Suprapubic skin (tissue), 4 donors: ENCODE data around the gene TMUB1. TPM values are rescaled to one million over a fixed set of nuclear protein-coding genes. Genes with fewer than 3 reads are reported as not detected.
A peak's percentile ranks its signal among the peaks of the same experiment; 100 is the strongest.

Experiments
- DNase-seq, 2 donors: peaks; one replicate each; pipeline ENCODE4 v3.0.0-alpha.2; 2019; ENCODE audit warnings: low spot score in 2 of 2
- H3K27ac ChIP-seq: fragments of 200-600 bp; sonication (generic); one replicate; pipeline ENCODE4 v1.5.1; 2019
- H3K27me3 ChIP-seq: fragments of 200-600 bp; sonication (generic); one replicate; pipeline ENCODE4 v1.5.1; 2019
- H3K36me3 ChIP-seq: fragments of 200-600 bp; sonication (generic); one replicate; pipeline ENCODE4 v1.5.1; 2019
- H3K4me1 ChIP-seq: fragments of 200-600 bp; sonication (generic); one replicate; pipeline ENCODE4 v1.5.1; 2019
- H3K4me3 ChIP-seq: fragments of 200-600 bp; sonication (generic); one replicate; pipeline ENCODE4 v1.5.1; 2019; ENCODE audit warnings: mild to moderate bottlenecking
- H3K9me3 ChIP-seq: fragments of 200-600 bp; sonication (generic); one replicate; pipeline ENCODE4 v1.5.1; 2019
- EP300 ChIP-seq: sonication (generic); formaldehyde crosslinking; IDR thresholded peaks from one replicate; pipeline ENCODE4 v1.6.1; 2017; ENCODE audit warnings: antibody characterized with exemption
- POLR2A ChIP-seq, 2 donors: fragments of 450-650 bp; IDR thresholded peaks; one replicate each; pipeline ENCODE4 v1.6.1; 2017; ENCODE audit warnings: antibody characterized with exemption in 2 of 2, mild to moderate bottlenecking in 2 of 2, moderate library complexity in 2 of 2
- POLR2AphosphoS5 ChIP-seq, 3 donors: sonication (generic); formaldehyde crosslinking; IDR thresholded peaks; one replicate each; pipeline ENCODE4 v1.6.1; 2017; ENCODE audit warnings: antibody characterized with exemption in 3 of 3
- WGBS: methylation state at CpG from one replicate; pipeline ENCODE4 v1.1.5; 2018; 5-methylcytosine and 5-hydroxymethylcytosine counted together
- total RNA-seq, 4 donors: library from RNA; depleted of rRNA; stranded (reverse); fragments of >200 nt; gene quantifications; one replicate each; pipeline ENCODE4 v1.1.0, GENCODE V29; 2016
- TF ChIP-seq, protein P1 (sequence below), 2 donors: fragments of 200-600 bp in 1 of 2; fragments of 450-650 bp in 1 of 2; sonication (generic) in 1 of 2; IDR thresholded peaks; one replicate each; pipeline ENCODE4 v1.5.1; 2016 to 2019; ENCODE audit warnings: antibody characterized with exemption in 2 of 2, mild to moderate bottlenecking in 1 of 2, moderate library complexity in 1 of 2

Gene TMUB1
- total RNA-seq, 4 donors from 2014 or later = 32.5 to 50.3 (median 45.7) TPM

DNA sequence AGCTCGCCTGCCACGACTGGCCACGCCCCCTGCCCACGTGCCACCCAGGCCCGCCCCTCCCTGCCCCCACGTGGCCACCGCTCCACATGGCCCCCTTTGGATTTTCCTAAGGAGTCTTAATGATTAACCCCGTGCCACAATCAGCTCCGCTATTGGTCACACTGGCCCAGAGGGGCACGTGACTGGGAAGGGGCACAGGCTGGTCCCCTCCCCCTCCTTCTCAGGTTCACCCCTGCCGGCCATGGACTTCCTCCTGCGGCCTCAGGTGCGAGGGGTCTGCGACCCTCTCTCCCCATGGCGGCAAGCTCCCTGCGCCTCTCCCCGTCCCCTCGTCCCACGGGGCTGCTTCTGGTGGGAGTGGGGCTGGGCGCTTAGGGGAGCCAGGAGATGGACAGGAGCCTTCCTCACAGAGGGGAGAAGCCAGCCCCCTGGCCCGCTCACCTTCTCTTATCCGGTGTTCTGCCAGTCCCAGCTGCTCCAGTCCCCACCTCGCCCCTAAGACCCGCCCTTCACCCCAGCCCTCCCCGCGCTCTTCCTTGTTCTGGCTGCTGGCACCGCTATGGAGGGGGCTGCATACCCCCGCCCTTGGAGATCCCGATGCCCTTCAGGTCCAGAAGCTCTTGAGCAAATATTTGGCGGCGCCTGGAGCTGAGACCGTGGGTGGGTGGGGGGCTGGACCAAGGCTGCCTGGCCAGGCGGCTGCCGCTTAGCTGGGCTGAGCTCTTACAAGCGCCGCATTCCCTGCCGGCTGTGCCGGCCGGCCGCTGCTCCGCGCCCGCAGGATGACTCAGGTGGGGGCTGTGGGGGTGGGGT lies 20.7 kb downstream of the TMUB1 start:
- H3K36me3 ChIP-seq = peaks cover 46% of the 10 kb centered on the region
- H3K27me3 ChIP-seq = no peaks in the 10 kb centered on the region
- TF ChIP-seq EP300 = no peak
- TF ChIP-seq POLR2A (IDR thresholded peaks at IDR 0.05) = no peak
- TF ChIP-seq POLR2AphosphoS5 (IDR thresholded peaks at IDR 0.05) = no peak
- TF ChIP-seq, protein P1, sequence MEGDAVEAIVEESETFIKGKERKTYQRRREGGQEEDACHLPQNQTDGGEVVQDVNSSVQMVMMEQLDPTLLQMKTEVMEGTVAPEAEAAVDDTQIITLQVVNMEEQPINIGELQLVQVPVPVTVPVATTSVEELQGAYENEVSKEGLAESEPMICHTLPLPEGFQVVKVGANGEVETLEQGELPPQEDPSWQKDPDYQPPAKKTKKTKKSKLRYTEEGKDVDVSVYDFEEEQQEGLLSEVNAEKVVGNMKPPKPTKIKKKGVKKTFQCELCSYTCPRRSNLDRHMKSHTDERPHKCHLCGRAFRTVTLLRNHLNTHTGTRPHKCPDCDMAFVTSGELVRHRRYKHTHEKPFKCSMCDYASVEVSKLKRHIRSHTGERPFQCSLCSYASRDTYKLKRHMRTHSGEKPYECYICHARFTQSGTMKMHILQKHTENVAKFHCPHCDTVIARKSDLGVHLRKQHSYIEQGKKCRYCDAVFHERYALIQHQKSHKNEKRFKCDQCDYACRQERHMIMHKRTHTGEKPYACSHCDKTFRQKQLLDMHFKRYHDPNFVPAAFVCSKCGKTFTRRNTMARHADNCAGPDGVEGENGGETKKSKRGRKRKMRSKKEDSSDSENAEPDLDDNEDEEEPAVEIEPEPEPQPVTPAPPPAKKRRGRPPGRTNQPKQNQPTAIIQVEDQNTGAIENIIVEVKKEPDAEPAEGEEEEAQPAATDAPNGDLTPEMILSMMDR (IDR thresholded peaks at IDR 0.05) = no peak
- H3K27ac ChIP-seq = peak overlapping the region; percentile 72
- 57% methylated on average over 29 of the region's 43 CpGs for WGBS
- peaks cover 53% of the 10 kb centered on the region for H3K4me1 ChIP-seq
- peak overlapping the region; percentile 35 for H3K4me3 ChIP-seq
- no peak for DNase-seq
- H3K9me3 ChIP-seq = no peaks in the 10 kb centered on the region

- Histone ChIP-seq H3K27ac (no peak overlapping the region), H3K4me1 (peaks cover 58% of the 10 kb centered on the region), H3K9me3 (no peaks in the 10 kb centered on the region), H3K27me3 (no peaks in the 10 kb centered on the region), H3K4me3 (peak overlapping the region; percentile 35), H3K36me3 (peaks cover 41% of the 10 kb centered on the region)
- DNase-seq = no peak
- TF ChIP-seq POLR2AphosphoS5 (IDR thresholded peaks at IDR 0.05) = no peak
- TF ChIP-seq, protein P1 (IDR thresholded peaks at IDR 0.05) = no peak
- TF ChIP-seq POLR2A (IDR thresholded peaks at IDR 0.05) = no peak
- TF ChIP-seq EP300 = no peak
- WGBS = 81% methylated on average over 5 of the region's 11 CpGs
Measured at GRCh38 chr7:151062111-151062398, 21.2 kb downstream of the TMUB1 start.

- no peaks in the 10 kb centered on the region for H3K9me3 ChIP-seq
- H3K27ac ChIP-seq = peak overlapping the region; percentile 54
- peak overlapping the region; percentile 76 for H3K4me3 ChIP-seq
- TF ChIP-seq POLR2A (IDR thresholded peaks at IDR 0.05) (no peak), POLR2AphosphoS5 (IDR thresholded peaks at IDR 0.05) (no peak), EP300 (no peak)
- TF ChIP-seq, protein P1 (IDR thresholded peaks at IDR 0.05) = no peak
- peaks cover 35% of the 10 kb centered on the region for H3K36me3 ChIP-seq
- H3K27me3 ChIP-seq = no peaks in the 10 kb centered on the region
- H3K4me1 ChIP-seq = peaks cover 64% of the 10 kb centered on the region
- no peak for DNase-seq
- WGBS = 65% methylated on average over 25 of the region's 33 CpGs
Measured at GRCh38 chr7:151061213-151062110, 21.8 kb downstream of the TMUB1 start.

GRCh38 chr7:151060416-151061212 lies 22.7 kb downstream of the TMUB1 start:
- Histone ChIP-seq H3K27me3 (no peaks in the 10 kb centered on the region), H3K9me3 (no peaks in the 10 kb centered on the region), H3K36me3 (peaks cover 27% of the 10 kb centered on the region), H3K4me3 (peak overlapping the region; percentile 76), H3K27ac (peak overlapping the region; percentile 54), H3K4me1 (peaks cover 65% of the 10 kb centered on the region)
- WGBS = 11% methylated on average over 20 of the region's 21 CpGs
- no peak for DNase-seq
- TF ChIP-seq, protein P1 (IDR thresholded peaks at IDR 0.05) = no peak
- TF ChIP-seq EP300 = no peak
